ENCODE data around the gene TRIM38. TPM values are rescaled to one million over a fixed set of nuclear protein-coding genes. Genes with fewer than 3 reads are reported as not detected.
A peak's percentile ranks its signal among the peaks of the same experiment; 100 is the strongest.

Gene TRIM38
- total RNA-seq, 1 experiment from 2014 or later: 4.4 TPM

- in situ Hi-C loops (cut with HindIII; ENCODE audit: low pct_unique_long_range_greater_than_20kb, low sequenced_read_pairs) (no loop called here), intact Hi-C loops (cut with micrococcal nuclease; ENCODE audit: unreplicated experiment) (no loop called here)
- Histone ChIP-seq H3K27ac (ENCODE audit: low read length) (peak overlapping the region; percentile 73), H3K4me3 (ENCODE audit: low read depth in 2 of 2, low read length in 2 of 2) (no peak overlapping the region), H3K4me1 (ENCODE audit: control insufficient read depth, insufficient read depth, low read length) (peaks cover 14% of the 10 kb centered on the region), H3K9me3 (ENCODE audit: control insufficient read depth, insufficient read depth, low read depth, low read length) (no peaks in the 10 kb centered on the region), H3K27me3 (ENCODE audit: control insufficient read depth, insufficient read depth, low read length) (no peaks in the 10 kb centered on the region), H3K36me3 (ENCODE audit: control insufficient read depth, insufficient read depth, low read length) (no peaks in the 10 kb centered on the region; the same call in 1 of the 2 replicates)
- BruUV-seq (replicated peaks): no TSS peak
- ATAC-seq: peak; percentile 91
- peak; percentile 77 for DNase-seq (ENCODE audit: low read depth, low spot score)
- ChIA-PET CTCF (no interaction called here), POLR2A (no interaction called here)
- TF ChIP-seq REST (IDR thresholded peaks at IDR 0.05; ENCODE audit: insufficient read depth in 1 of 2, low read depth in 2 of 2, low read length in 1 of 2): no peak
- TF ChIP-seq POLR2AphosphoS5 (IDR thresholded peaks at IDR 0.05; ENCODE audit: low read depth, low read length): no peak; the same call in 1 of the 2 replicates
- no peak for TF ChIP-seq CTCF (IDR thresholded peaks at IDR 0.05)
- TF ChIP-seq TCF7L2 (IDR thresholded peaks at IDR 0.05; ENCODE audit: low read depth, low read length): no peak
- no peak for TF ChIP-seq SIN3A (IDR thresholded peaks at IDR 0.05; ENCODE audit: borderline replicate concordance, insufficient read depth, low read depth, low read length)
Observed at GRCh38 chr6:25971187-25971821, 8.7 kb downstream of the TRIM38 start.

- DNase-seq (ENCODE audit: low read depth, low spot score) (no peak), ATAC-seq (no peak)
- no TSS peak for BruUV-seq (replicated peaks)
- Histone ChIP-seq H3K4me3 (ENCODE audit: low read depth in 2 of 2, low read length in 2 of 2) (no peak overlapping the region), H3K27me3 (ENCODE audit: control insufficient read depth, insufficient read depth, low read length) (no peaks in the 10 kb centered on the region), H3K27ac (ENCODE audit: low read length) (peak overlapping the region; percentile 73; the same call in 1 of the 2 replicates), H3K36me3 (ENCODE audit: control insufficient read depth, insufficient read depth, low read length) (no peaks in the 10 kb centered on the region; the same call in 1 of the 2 replicates), H3K9me3 (ENCODE audit: control insufficient read depth, insufficient read depth, low read depth, low read length) (no peaks in the 10 kb centered on the region), H3K4me1 (ENCODE audit: control insufficient read depth, insufficient read depth, low read length) (peaks cover 14% of the 10 kb centered on the region)
- in situ Hi-C loops (cut with HindIII; ENCODE audit: low pct_unique_long_range_greater_than_20kb, low sequenced_read_pairs): no loop called here
- CTCF ChIA-PET: no interaction called here
- intact Hi-C loops (cut with micrococcal nuclease; ENCODE audit: unreplicated experiment): no loop called here
- TF ChIP-seq REST (IDR thresholded peaks at IDR 0.05; ENCODE audit: insufficient read depth in 1 of 2, low read depth in 2 of 2, low read length in 1 of 2) (no peak), CTCF (IDR thresholded peaks at IDR 0.05) (no peak), TCF7L2 (IDR thresholded peaks at IDR 0.05; ENCODE audit: low read depth, low read length) (no peak), POLR2AphosphoS5 (IDR thresholded peaks at IDR 0.05; ENCODE audit: low read depth, low read length) (no peak), SIN3A (IDR thresholded peaks at IDR 0.05; ENCODE audit: borderline replicate concordance, insufficient read depth, low read depth, low read length) (no peak)
- POLR2A ChIA-PET: no interaction called here
Observed at GRCh38 chr6:25972128-25972527, 9.5 kb downstream of the TRIM38 start.

Data from Panc1 (cell line).